Activated T-cell treated with anti-CD3 and anti-CD28 coated beads, Interleukin-2, amount 50 U/mL, for 1 hour (primary cell): ENCODE data around the gene LRRC9.
"Not testable (repeated sequence)": the region's sequence is repeated elsewhere in the genome, so short reads cannot be mapped to it uniquely, and the experiment has no call there.

Source experiments
- DNase-seq: peaks from one replicate; pipeline ENCODE4 v3.0.0-alpha.2; 2020

LRRC9 gene

GRCh38 chr14:59959668-59960067, 39.7 kb downstream of the LRRC9 start:
- DNase-seq = no peak

GRCh38 chr14:59961518-59962062, 41.6 kb downstream of the LRRC9 start:
- no peak for DNase-seq

GRCh38 chr14:59964251-59965007, 44.5 kb downstream of the LRRC9 start:
- no peak for DNase-seq

- no peak for DNase-seq
Measured at GRCh38 chr14:59969319-59969718, 49.4 kb downstream of the LRRC9 start.

GRCh38 chr14:59981564-59981963, 61.6 kb downstream of the LRRC9 start:
- no peak for DNase-seq

- DNase-seq = no peak
Measured at GRCh38 chr14:59983048-59983447, 63.1 kb downstream of the LRRC9 start.

- no peak for DNase-seq
Measured at GRCh38 chr14:59986556-59987059, 66.7 kb downstream of the LRRC9 start.

GRCh38 chr14:59997449-59997848, 77.5 kb downstream of the LRRC9 start:
- no peak for DNase-seq

GRCh38 chr14:59997966-59998365, 78.0 kb downstream of the LRRC9 start:
- no peak for DNase-seq

GRCh38 chr14:59998564-59998963, 78.6 kb downstream of the LRRC9 start:
- DNase-seq = no peak

GRCh38 chr14:60002819-60003492, 83.0 kb downstream of the LRRC9 start:
- DNase-seq = no peak

GRCh38 chr14:60003991-60004390, 84.0 kb downstream of the LRRC9 start:
- DNase-seq = no peak

- no peak for DNase-seq
Measured at GRCh38 chr14:60008042-60008441, 88.1 kb downstream of the LRRC9 start.

GRCh38 chr14:60010263-60010662, 90.3 kb downstream of the LRRC9 start:
- DNase-seq = not testable (repeated sequence)

GRCh38 chr14:60014402-60014801, 94.5 kb downstream of the LRRC9 start:
- no peak for DNase-seq

GRCh38 chr14:60021619-60022018, 101.7 kb downstream of the LRRC9 start:
- DNase-seq = no peak

GRCh38 chr14:60025571-60025970, 105.6 kb downstream of the LRRC9 start:
- no peak for DNase-seq

- DNase-seq = no peak
Measured at GRCh38 chr14:60035177-60035576, 115.2 kb downstream of the LRRC9 start.

- DNase-seq = not testable (repeated sequence)
Measured at GRCh38 chr14:60047976-60048375, 128.0 kb downstream of the LRRC9 start.

- peak; percentile 23 for DNase-seq
Measured at GRCh38 chr14:60051721-60052221, 131.8 kb downstream of the LRRC9 start.

GRCh38 chr14:60058087-60058486, 138.1 kb downstream of the LRRC9 start:
- no peak for DNase-seq

- DNase-seq = no peak
Measured at GRCh38 chr14:60061371-60061770, 141.4 kb downstream of the LRRC9 start.

- DNase-seq = no peak
Measured at GRCh38 chr14:60064491-60065072, 144.6 kb downstream of the LRRC9 start.
